Ovary (tissue), 10 donors: ENCODE data around the gene NOVA2. TPM values are rescaled to one million over a fixed set of nuclear protein-coding genes. Genes with fewer than 3 reads are reported as not detected.

Experiments used
- DNase-seq, 5 donors: peaks; one replicate each; pipeline ENCODE4 v3.0.0-alpha.2; 2019 to 2020
- H3K27ac ChIP-seq, 2 donors: fragments of 200-600 bp; one replicate each; pipeline versions ENCODE4 v1.5.1 to v1.8.0; 2019 to 2022
- H3K27me3 ChIP-seq: fragments of 200-600 bp; one replicate; pipeline ENCODE4 v1.8.0; 2022
- H3K36me3 ChIP-seq: fragments of 200-600 bp; sonication (generic); one replicate; pipeline ENCODE4 v1.5.1; 2019
- H3K4me1 ChIP-seq: one replicate; pipeline ENCODE4 v1.8.1; 2013; ENCODE audit warnings: mild to moderate bottlenecking, moderate library complexity; ENCODE audit not compliant: insufficient read depth
- H3K4me3 ChIP-seq: fragments of 200-600 bp; sonication (generic); one replicate; pipeline ENCODE4 v1.5.1; 2017
- H3K9me3 ChIP-seq, 2 donors: fragments of 200-600 bp in 1 of 2; sonication (generic) in 1 of 2; one replicate each; pipeline versions ENCODE4 v1.5.1 to v1.8.1; 2013 to 2019; ENCODE audit warnings: mild to moderate bottlenecking in 1 of 2, moderate library complexity in 1 of 2
- EP300 ChIP-seq: sonication (generic); formaldehyde crosslinking; IDR thresholded peaks from one replicate; pipeline ENCODE4 v1.6.1; 2017; ENCODE audit warnings: antibody characterized with exemption
- POLR2A ChIP-seq: fragments of 450-650 bp; IDR thresholded peaks from one replicate; pipeline ENCODE4 v1.6.1; 2017; ENCODE audit warnings: antibody characterized with exemption, mild to moderate bottlenecking, moderate library complexity
- WGBS, 3 donors: extraction: QIAGEN DNeasy Blood & Tissue Kit in 1 of 3; methylation state at CpG; one replicate each; pipeline versions ENCODE4 v1.1.5 to v1.1.7; 2013 to 2017; 5-methylcytosine and 5-hydroxymethylcytosine counted together
- intact Hi-C, 4 donors: fragments of 100-400 bp; cut with DNase I; formaldehyde crosslinking; loops; one replicate each; pipeline versions ENCODE4 v1.11.0 to v1.15.1; 2022 to 2023
- long read RNA-seq, 3 donors: library from polyadenylated mRNA in 2 of 3; unstranded in 2 of 3; transcript quantifications; one replicate each; pipeline ENCODE4 v2.0.0 and lab custom pipeline, GENCODE V29; 2021 to 2026
- polyA plus RNA-seq, 2 donors: library from polyadenylated mRNA; stranded (reverse); fragments of 200-250 nt in 1 of 2; fragments of 350-450 nt in 1 of 2; fragmentation: Illumina TruSeq in 1 of 2; extraction: RNeasy Lipid Tissue Mini Kit (QIAGEN cat#74804) in 1 of 2; gene quantifications; one replicate each; pipeline ENCODE4 v1.2.3, GENCODE V29; 2013 to 2014
- total RNA-seq, 7 donors: library from RNA; depleted of rRNA in 2 of 7; stranded (reverse); fragments of >200 nt in 2 of 7; fragmentation: NEBNext Ultra II Directional in 3 of 7; extraction: Animal tissue kit (Norgen Biotek cat#: 25700) in 3 of 7; gene quantifications; one replicate each; pipeline versions ENCODE4 v1.1.0 to v1.2.4, GENCODE V29; 2016 to 2023
- TF ChIP-seq, protein P1 (sequence below), 3 donors: fragments of 450-650 bp in 2 of 3; fragments of 200-600 bp in 1 of 3; IDR thresholded peaks; one replicate each; pipeline versions ENCODE4 v1.5.1 to v1.8.0; 2016 to 2022; ENCODE audit warnings: antibody characterized with exemption in 3 of 3, mild to moderate bottlenecking in 1 of 3
- donor health status: DM: no; HTN: no; CAD: no; lungs with moderate emphysema.
- donor health status: DM: no; HTN: no; CAD: no.
- donor health status: Bipolar disorder and iron deficiency.
- donor health status: DM: yes; HTN: yes; CAD: no.
- donor health status: DM: no; HTN: no; CAD: no.
- donor health status: DM: yes; HTN: yes; CAD: no.

The NOVA2 gene, protein sequence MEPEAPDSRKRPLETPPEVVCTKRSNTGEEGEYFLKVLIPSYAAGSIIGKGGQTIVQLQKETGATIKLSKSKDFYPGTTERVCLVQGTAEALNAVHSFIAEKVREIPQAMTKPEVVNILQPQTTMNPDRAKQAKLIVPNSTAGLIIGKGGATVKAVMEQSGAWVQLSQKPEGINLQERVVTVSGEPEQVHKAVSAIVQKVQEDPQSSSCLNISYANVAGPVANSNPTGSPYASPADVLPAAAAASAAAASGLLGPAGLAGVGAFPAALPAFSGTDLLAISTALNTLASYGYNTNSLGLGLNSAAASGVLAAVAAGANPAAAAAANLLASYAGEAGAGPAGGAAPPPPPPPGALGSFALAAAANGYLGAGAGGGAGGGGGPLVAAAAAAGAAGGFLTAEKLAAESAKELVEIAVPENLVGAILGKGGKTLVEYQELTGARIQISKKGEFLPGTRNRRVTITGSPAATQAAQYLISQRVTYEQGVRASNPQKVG
- total RNA-seq: 1 to 10 TPM in 5 of 7 donors, under 1 TPM in 2; 0.23 to 4.8 (median 2.2) TPM
- polyA plus RNA-seq: 1 to 10 TPM; 1.5 to 3.5 TPM
- long read RNA-seq, donor 1: 0 reads
- long read RNA-seq, donor 2, full-length matches to known transcripts: 1 of 1 reads
- long read RNA-seq, donor 2, partial matches to known transcripts: 0 of 1 reads
- long read RNA-seq, donor 2, other reads (novel, unspliced or antisense): 0 of 1 reads
- long read RNA-seq, donor 3: 0 reads

DNA sequence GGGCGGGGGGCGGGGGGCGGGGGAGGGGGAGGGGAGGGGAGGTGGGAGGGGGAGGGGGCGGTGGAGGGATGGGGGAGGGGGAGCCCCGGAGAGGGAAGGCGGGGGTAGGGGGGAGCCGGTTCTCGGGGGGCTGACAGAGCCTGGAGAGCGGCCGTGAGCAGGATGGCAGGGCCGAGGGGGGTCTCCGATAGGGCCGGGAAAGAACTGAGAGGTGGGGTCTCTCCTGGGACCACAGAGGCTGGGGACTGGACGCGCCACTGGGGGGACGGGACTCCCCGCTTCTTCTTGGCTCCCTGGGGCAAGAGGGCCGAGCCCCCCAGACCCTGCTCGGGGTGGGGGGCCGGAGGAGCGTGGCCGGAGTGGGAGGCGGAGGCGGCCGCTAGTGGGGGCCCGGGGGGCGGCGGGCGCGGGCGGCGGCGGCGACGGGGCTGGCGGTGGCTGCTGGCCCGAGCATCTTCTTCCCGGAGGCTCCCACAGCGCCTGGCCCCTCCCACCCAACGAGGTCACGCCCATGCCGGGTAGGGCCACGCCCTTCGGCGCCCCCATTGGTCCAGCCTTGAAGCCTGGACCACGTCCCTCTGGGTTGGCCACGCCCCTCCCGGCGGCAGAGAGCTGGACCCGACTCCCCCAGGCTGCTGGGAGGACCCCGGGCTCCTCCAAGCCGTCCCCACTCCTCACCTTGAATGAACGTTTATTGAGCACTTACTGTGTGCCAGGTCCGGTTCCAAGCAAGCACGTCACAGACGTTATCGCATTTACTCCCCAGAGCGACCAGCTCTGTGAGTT, at the start of gene NOVA2:
NOVA2 (minus strand) TSS at position 313 of the 786 bp plus-strand sequence. CDS start 514 bp downstream, outside the sequence.
- Histone ChIP-seq H3K4me1 (no peaks in the 10 kb centered on the region), H3K36me3 (no peaks in the 10 kb centered on the region), H3K27me3 (no peaks in the 10 kb centered on the region), H3K27ac (no peak within 1 kb of the TSS), H3K4me3 (no peak within 1 kb of the TSS), H3K9me3 (no peaks in the 10 kb centered on the region)
- peak in 4 of 5 donors; percentile 43 to 60 (median 50) for DNase-seq
- WGBS, 3 donors: 3 to 4% (median 3%) methylated on average over 23 to 55 of the region's 58 CpGs
- intact Hi-C loops: no loop called here
- TF ChIP-seq POLR2A: no peak

DNA sequence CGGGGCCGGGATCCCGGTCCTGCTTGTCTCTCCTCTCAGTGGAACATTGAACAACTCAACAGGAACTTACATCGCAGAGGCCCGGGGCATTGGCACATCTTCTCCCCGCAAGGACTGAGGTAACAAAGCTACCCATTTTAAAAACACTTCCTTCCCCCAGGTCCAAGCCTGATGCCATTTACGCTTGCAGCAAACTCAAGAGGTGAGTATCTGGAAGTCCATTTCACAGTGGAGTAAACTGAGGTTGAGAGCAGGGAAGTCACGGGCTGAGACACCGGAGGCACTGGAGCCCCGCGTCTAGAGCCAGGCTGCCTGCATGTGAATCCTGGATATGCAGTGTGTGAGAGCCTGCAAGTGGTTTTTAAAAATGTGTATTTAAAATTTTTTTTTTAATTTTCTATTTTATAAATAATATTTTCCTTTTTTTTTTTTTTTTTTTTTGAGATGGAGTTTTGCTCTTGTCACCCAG, 49.7 kb upstream of the NOVA2 start:
- no peaks in the 10 kb centered on the region for H3K9me3 ChIP-seq
- WGBS, 3 donors: 56 to 60% (median 57%) methylated on average over 11 of the region's 11 CpGs
- no peaks in the 10 kb centered on the region for H3K4me1 ChIP-seq
- intact Hi-C loops: loop anchor here in 1 of 4 donors (10.0 kb wide), 1 partner anchor 511 kb away; no protein-coding TSS in a partner anchor
- no peaks in the 10 kb centered on the region for H3K36me3 ChIP-seq
- H3K27me3 ChIP-seq: no peaks in the 10 kb centered on the region
- no peak for TF ChIP-seq POLR2A
- TF ChIP-seq EP300: no peak
- TF ChIP-seq, protein P1, sequence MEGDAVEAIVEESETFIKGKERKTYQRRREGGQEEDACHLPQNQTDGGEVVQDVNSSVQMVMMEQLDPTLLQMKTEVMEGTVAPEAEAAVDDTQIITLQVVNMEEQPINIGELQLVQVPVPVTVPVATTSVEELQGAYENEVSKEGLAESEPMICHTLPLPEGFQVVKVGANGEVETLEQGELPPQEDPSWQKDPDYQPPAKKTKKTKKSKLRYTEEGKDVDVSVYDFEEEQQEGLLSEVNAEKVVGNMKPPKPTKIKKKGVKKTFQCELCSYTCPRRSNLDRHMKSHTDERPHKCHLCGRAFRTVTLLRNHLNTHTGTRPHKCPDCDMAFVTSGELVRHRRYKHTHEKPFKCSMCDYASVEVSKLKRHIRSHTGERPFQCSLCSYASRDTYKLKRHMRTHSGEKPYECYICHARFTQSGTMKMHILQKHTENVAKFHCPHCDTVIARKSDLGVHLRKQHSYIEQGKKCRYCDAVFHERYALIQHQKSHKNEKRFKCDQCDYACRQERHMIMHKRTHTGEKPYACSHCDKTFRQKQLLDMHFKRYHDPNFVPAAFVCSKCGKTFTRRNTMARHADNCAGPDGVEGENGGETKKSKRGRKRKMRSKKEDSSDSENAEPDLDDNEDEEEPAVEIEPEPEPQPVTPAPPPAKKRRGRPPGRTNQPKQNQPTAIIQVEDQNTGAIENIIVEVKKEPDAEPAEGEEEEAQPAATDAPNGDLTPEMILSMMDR (IDR thresholded peaks at IDR 0.05): no peak
- no peak for DNase-seq
- H3K4me3 ChIP-seq: no peak overlapping the region
- H3K27ac ChIP-seq: no peak overlapping the region

GRCh38 chr19:46022431-46023310, 49.0 kb upstream of the NOVA2 start, which contains the start of gene PGLYRP1:
Gene PGLYRP1 (minus strand): TSS chr19:46023053. CDS start chr19:46023021, 32 bp downstream.
- 17 to 18% (median 18%) methylated on average over 35 to 47 of the region's 47 CpGs for WGBS, 3 donors
- H3K27me3 ChIP-seq: no peaks in the 10 kb centered on the region
- H3K4me1 ChIP-seq: no peaks in the 10 kb centered on the region
- TF ChIP-seq, protein P1 (IDR thresholded peaks at IDR 0.05): no peak
- no peak for TF ChIP-seq EP300
- no peak within 1 kb of the TSS for H3K27ac ChIP-seq
- H3K36me3 ChIP-seq: no peaks in the 10 kb centered on the region
- H3K9me3 ChIP-seq: no peaks in the 10 kb centered on the region
- H3K4me3 ChIP-seq: no peak within 1 kb of the TSS
- DNase-seq: no peak
- intact Hi-C loops: loop anchor here in 1 of 4 donors (10.0 kb wide), 1 partner anchor 512 kb away; no protein-coding TSS in a partner anchor

GRCh38 chr19:46022061-46022430, 48.4 kb upstream of the NOVA2 start:
- 27 to 46% (median 44%) methylated on average over 11 to 12 of the region's 12 CpGs for WGBS, 3 donors
- Histone ChIP-seq H3K27ac (no peak overlapping the region), H3K4me3 (no peak overlapping the region), H3K27me3 (no peaks in the 10 kb centered on the region), H3K36me3 (no peaks in the 10 kb centered on the region), H3K4me1 (no peaks in the 10 kb centered on the region), H3K9me3 (no peaks in the 10 kb centered on the region)
- DNase-seq: no peak
- TF ChIP-seq POLR2A (no peak), EP300 (no peak)
- TF ChIP-seq, protein P1 (IDR thresholded peaks at IDR 0.05): no peak
- intact Hi-C loops: loop anchor here in 1 of 4 donors (10.0 kb wide), 1 partner anchor 513 kb away; no protein-coding TSS in a partner anchor
